ENCODE data around the gene AKAP1.

GRCh38 chr17:57132663-57133062 is 47.6 kb downstream of the AKAP1 start:
- TF ChIP-seq, protein P1, sequence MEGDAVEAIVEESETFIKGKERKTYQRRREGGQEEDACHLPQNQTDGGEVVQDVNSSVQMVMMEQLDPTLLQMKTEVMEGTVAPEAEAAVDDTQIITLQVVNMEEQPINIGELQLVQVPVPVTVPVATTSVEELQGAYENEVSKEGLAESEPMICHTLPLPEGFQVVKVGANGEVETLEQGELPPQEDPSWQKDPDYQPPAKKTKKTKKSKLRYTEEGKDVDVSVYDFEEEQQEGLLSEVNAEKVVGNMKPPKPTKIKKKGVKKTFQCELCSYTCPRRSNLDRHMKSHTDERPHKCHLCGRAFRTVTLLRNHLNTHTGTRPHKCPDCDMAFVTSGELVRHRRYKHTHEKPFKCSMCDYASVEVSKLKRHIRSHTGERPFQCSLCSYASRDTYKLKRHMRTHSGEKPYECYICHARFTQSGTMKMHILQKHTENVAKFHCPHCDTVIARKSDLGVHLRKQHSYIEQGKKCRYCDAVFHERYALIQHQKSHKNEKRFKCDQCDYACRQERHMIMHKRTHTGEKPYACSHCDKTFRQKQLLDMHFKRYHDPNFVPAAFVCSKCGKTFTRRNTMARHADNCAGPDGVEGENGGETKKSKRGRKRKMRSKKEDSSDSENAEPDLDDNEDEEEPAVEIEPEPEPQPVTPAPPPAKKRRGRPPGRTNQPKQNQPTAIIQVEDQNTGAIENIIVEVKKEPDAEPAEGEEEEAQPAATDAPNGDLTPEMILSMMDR (IDR thresholded peaks at IDR 0.05): no peak
- TF ChIP-seq POLR2A (IDR thresholded peaks at IDR 0.05): no peak
- no peak for TF ChIP-seq POLR2AphosphoS5 (IDR thresholded peaks at IDR 0.05)
